HEK293T (cell line): ENCODE data around the gene PEA15.

Experiments
- CTCF ChIA-PET: fragments of 350-600 bp; formaldehyde crosslinking; extraction: SDS; loops from one replicate; lab custom pipeline; 2021; ENCODE audit warnings: antibody characterized with exemption, inconsistent platforms; lab: Yijun Ruan, JAX
- POLR2A ChIA-PET: fragments of 350-600 bp; formaldehyde crosslinking; extraction: SDS; loops from one replicate; lab custom pipeline; 2020; ENCODE audit warnings: antibody characterized with exemption, inconsistent platforms; lab: Yijun Ruan, JAX
- DNase-seq: peaks from one replicate; pipeline ENCODE4 v3.0.0; 2012; ENCODE audit warnings: mixed read lengths; ENCODE audit errors: extremely low spot score
- ARNT ChIP-seq: fragments of 450-650 bp; IDR thresholded peaks from 2 replicates; pipeline ENCODE4 v1.6.1; 2017; ENCODE audit warnings: mild to moderate bottlenecking
- BHLHE40 ChIP-seq: fragments of 450-650 bp; IDR thresholded peaks from 2 replicates; pipeline ENCODE4 v1.6.1; 2016; ENCODE audit warnings: mild to moderate bottlenecking, moderate library complexity, borderline replicate concordance
- CTBP1 ChIP-seq: fragments of 450-650 bp; IDR thresholded peaks from 2 replicates; pipeline ENCODE4 v1.6.1; 2016; ENCODE audit warnings: borderline replicate concordance
- ELF4 ChIP-seq: fragments of 450-650 bp; IDR thresholded peaks from 2 replicates; pipeline ENCODE4 v1.6.1; 2017; ENCODE audit warnings: antibody characterized with exemption
- FOXA1 ChIP-seq: fragments of 450-650 bp; IDR thresholded peaks from 2 replicates; pipeline ENCODE4 v1.6.1; 2016; ENCODE audit warnings: mild to moderate bottlenecking
- FOXK2 ChIP-seq: fragments of 450-650 bp; IDR thresholded peaks from 2 replicates; pipeline ENCODE4 v1.6.1; 2016; ENCODE audit warnings: mild to moderate bottlenecking
- FOXM1 ChIP-seq: fragments of 450-650 bp; IDR thresholded peaks from 2 replicates; pipeline ENCODE4 v1.6.1; 2017; ENCODE audit warnings: mild to moderate bottlenecking, borderline replicate concordance
- HDGF ChIP-seq: fragments of 450-650 bp; IDR thresholded peaks from 2 replicates; pipeline ENCODE4 v1.6.1; 2017; ENCODE audit warnings: antibody characterized with exemption, borderline replicate concordance
- L3MBTL2 ChIP-seq: fragments of 450-650 bp; conservative IDR thresholded peaks from 2 replicates; pipeline ENCODE4 v1.6.1; 2016; ENCODE audit warnings: mild to moderate bottlenecking
- LEF1 ChIP-seq: fragments of 450-650 bp; IDR thresholded peaks from 2 replicates; pipeline ENCODE4 v1.6.1; 2017; ENCODE audit warnings: mild to moderate bottlenecking, borderline replicate concordance
- NFRKB ChIP-seq: fragments of 450-650 bp; IDR thresholded peaks from 2 replicates; pipeline ENCODE4 v1.6.1; 2016; ENCODE audit warnings: mild to moderate bottlenecking, moderate library complexity
- PKNOX1 ChIP-seq: fragments of 450-650 bp; IDR thresholded peaks from 2 replicates; pipeline ENCODE4 v1.6.1; 2016
- SP1 ChIP-seq: fragments of 450-650 bp; IDR thresholded peaks from 2 replicates; pipeline ENCODE4 v1.6.1; 2017
- SUZ12 ChIP-seq: fragments of 450-650 bp; IDR thresholded peaks from 2 replicates; pipeline ENCODE4 v1.6.1; 2016; ENCODE audit warnings: mild to moderate bottlenecking
- TARDBP ChIP-seq: fragments of 450-650 bp; IDR thresholded peaks from 2 replicates; pipeline ENCODE4 v1.6.1; 2016
- ZNF384 ChIP-seq: fragments of 450-650 bp; IDR thresholded peaks from 2 replicates; pipeline ENCODE4 v1.6.1; 2016

PEA15 gene

GRCh38 chr1:160224606-160225005, 19.4 kb downstream of the PEA15 start:
- DNase-seq = no peak
- TF ChIP-seq ARNT (no peak), LEF1 (no peak)
- CTCF ChIA-PET = interaction anchor here (1.1 kb wide), 1 partner anchor 123 kb away, joined by 3 read pairs; no protein-coding TSS in a partner anchor
- POLR2A ChIA-PET = no interaction called here

- ChIA-PET POLR2A (no interaction called here), CTCF (interaction anchor here (1.1 kb wide), 1 partner anchor 124 kb away, joined by 3 read pairs; no protein-coding TSS in a partner anchor)
- DNase-seq = no peak
- TF ChIP-seq CTBP1 (no peak), ELF4 (no peak), ZNF384 (no peak), SP1 (no peak)
Observed at GRCh38 chr1:160225345-160225744, 20.2 kb downstream of the PEA15 start.

GRCh38 chr1:160226623-160227022, 21.4 kb downstream of the PEA15 start:
- TF ChIP-seq FOXA1 (no peak), LEF1 (no peak), SUZ12 (no peak), CTBP1 (no peak), SP1 (no peak), ZNF384 (no peak), BHLHE40 (no peak), PKNOX1 (no peak), TARDBP (no peak), ELF4 (no peak), HDGF (no peak), NFRKB (no peak), ARNT (no peak), L3MBTL2 (no peak), FOXM1 (no peak), FOXK2 (no peak)
- CTCF ChIA-PET = no interaction called here
- DNase-seq = no peak
- POLR2A ChIA-PET = no interaction called here

- CTCF ChIA-PET = interaction anchor here (0.8 kb wide), 1 partner anchor 25 kb away, joined by 3 read pairs; no protein-coding TSS in a partner anchor
- TF ChIP-seq LEF1 = no peak
- TF ChIP-seq FOXM1 = no peak
- TF ChIP-seq CTBP1 = no peak
- no peak for TF ChIP-seq ELF4
- no peak for TF ChIP-seq HDGF
- TF ChIP-seq L3MBTL2 = no peak
- TF ChIP-seq ARNT = no peak
- no peak for TF ChIP-seq BHLHE40
- TF ChIP-seq FOXK2 = no peak
- TF ChIP-seq TARDBP = no peak
- TF ChIP-seq NFRKB = no peak
- TF ChIP-seq ZNF384 = no peak
- TF ChIP-seq SP1 = no peak
- no peak for TF ChIP-seq SUZ12
- no peak for TF ChIP-seq PKNOX1
- no peak for TF ChIP-seq FOXA1
- POLR2A ChIA-PET = no interaction called here
- no peak for DNase-seq
Observed at GRCh38 chr1:160227034-160227433, 21.9 kb downstream of the PEA15 start.

- CTCF ChIA-PET = interaction anchor here (0.8 kb wide), 1 partner anchor 25 kb away, joined by 3 read pairs; no protein-coding TSS in a partner anchor
- TF ChIP-seq BHLHE40 (no peak), ELF4 (no peak), L3MBTL2 (no peak), CTBP1 (no peak), SP1 (no peak), TARDBP (no peak), LEF1 (no peak), NFRKB (no peak), HDGF (no peak), FOXA1 (no peak), PKNOX1 (no peak), ZNF384 (no peak), FOXM1 (no peak), ARNT (no peak)
- POLR2A ChIA-PET = no interaction called here
- no peak for DNase-seq
Observed at GRCh38 chr1:160227561-160227960, 22.4 kb downstream of the PEA15 start.

GRCh38 chr1:160228431-160228830, 23.2 kb downstream of the PEA15 start:
- TF ChIP-seq PKNOX1 (no peak), LEF1 (no peak), SUZ12 (no peak), HDGF (no peak), BHLHE40 (no peak), FOXM1 (no peak), FOXA1 (no peak), FOXK2 (no peak), SP1 (no peak), TARDBP (no peak), L3MBTL2 (no peak), ZNF384 (no peak)

More at GRCh38 chr1:160228431-160228830, 23.2 kb downstream of the PEA15 start:
- DNase-seq = no peak
- POLR2A ChIA-PET = no interaction called here
- CTCF ChIA-PET = interaction anchor here (0.7 to 1.1 kb wide), 3 partner anchors 17 to 147 kb away, joined by 4 to 7 read pairs (median 4); no protein-coding TSS in a partner anchor
